A673 (cell line): ENCODE results near the gene SLC44A1.

ENCODE experiments used
- EZH2 ChIP-seq: fragments of 200-600 bp; sonication (generic); IDR thresholded peaks from 2 replicates; pipeline ENCODE4 v1.6.1; 2017; ENCODE audit warnings: borderline replicate concordance, low read depth, mild to moderate bottlenecking, mixed read lengths, antibody characterized with exemption, low read length; ENCODE audit not compliant: poor library complexity, severe bottlenecking
- TF ChIP-seq, protein P1 (sequence below): fragments of 300-800, 200-600 bp; sonication (generic); conservative IDR thresholded peaks from 2 replicates; pipeline ENCODE4 v1.5.1; 2017; ENCODE audit warnings: low read depth, mild to moderate bottlenecking, antibody characterized with exemption, low read length, moderate library complexity, mixed read lengths

DNA sequence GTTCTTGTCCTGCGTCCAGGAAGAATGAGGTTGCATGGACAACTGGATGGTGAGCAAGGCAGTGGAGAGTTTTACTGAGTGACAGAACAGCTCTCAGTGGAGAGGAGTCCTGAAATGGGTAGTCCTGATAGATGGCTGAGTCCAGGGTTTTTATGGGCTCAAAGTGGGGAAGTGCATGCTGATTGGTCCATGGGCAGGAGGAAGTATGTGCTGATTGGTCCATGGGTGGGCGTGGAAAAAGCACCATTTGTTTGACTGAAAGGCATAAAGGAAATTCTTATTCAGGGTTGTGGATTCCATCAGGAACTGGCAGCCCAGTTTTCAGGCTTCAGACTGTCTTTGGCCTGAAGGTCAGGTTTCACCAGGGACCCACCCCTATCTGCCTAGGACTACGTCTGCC lies 214.0 kb downstream of the SLC44A1 start:
- no peak for TF ChIP-seq EZH2
- TF ChIP-seq, protein P1, sequence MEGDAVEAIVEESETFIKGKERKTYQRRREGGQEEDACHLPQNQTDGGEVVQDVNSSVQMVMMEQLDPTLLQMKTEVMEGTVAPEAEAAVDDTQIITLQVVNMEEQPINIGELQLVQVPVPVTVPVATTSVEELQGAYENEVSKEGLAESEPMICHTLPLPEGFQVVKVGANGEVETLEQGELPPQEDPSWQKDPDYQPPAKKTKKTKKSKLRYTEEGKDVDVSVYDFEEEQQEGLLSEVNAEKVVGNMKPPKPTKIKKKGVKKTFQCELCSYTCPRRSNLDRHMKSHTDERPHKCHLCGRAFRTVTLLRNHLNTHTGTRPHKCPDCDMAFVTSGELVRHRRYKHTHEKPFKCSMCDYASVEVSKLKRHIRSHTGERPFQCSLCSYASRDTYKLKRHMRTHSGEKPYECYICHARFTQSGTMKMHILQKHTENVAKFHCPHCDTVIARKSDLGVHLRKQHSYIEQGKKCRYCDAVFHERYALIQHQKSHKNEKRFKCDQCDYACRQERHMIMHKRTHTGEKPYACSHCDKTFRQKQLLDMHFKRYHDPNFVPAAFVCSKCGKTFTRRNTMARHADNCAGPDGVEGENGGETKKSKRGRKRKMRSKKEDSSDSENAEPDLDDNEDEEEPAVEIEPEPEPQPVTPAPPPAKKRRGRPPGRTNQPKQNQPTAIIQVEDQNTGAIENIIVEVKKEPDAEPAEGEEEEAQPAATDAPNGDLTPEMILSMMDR = no peak
